HepG2 (cell line): ENCODE results near the gene CCNQ. TPM values are rescaled to one million over a fixed set of nuclear protein-coding genes. Genes with fewer than 3 reads are reported as not detected.
A peak's percentile ranks its signal among the peaks of the same experiment; 100 is the strongest.

ENCODE experiments used
- ARHGAP35 ChIP-seq: sonication (generic); formaldehyde crosslinking; IDR thresholded peaks from 2 replicates; pipeline ENCODE4 v1.9.0; 2022; ENCODE audit warnings: mild to moderate bottlenecking, inconsistent platforms, moderate library complexity, missing genetic modification reagents, borderline replicate concordance
- ATF7 ChIP-seq, 2 experiments: fragments of 450-650 bp in 1 of 2; sonication (generic) in 1 of 2; formaldehyde crosslinking in 1 of 2; IDR thresholded peaks; 2 replicates each; pipeline versions ENCODE4 v1.4.0 to v1.6.1; 2016 to 2020; ENCODE audit warnings: antibody characterized with exemption in 1 of 2, mild to moderate bottlenecking in 1 of 2, missing genetic modification reagents in 1 of 2
- GATAD1 ChIP-seq: IDR thresholded peaks from 2 replicates; pipeline ENCODE4 v1.6.1; 2016; ENCODE audit warnings: missing genetic modification reagents, missing compliant biosample characterization
- HHEX ChIP-seq: IDR thresholded peaks from 2 replicates; pipeline ENCODE4 v1.6.1; 2016; ENCODE audit warnings: control low read depth
- HIVEP1 ChIP-seq: sonication (generic); formaldehyde crosslinking; IDR thresholded peaks from 2 replicates; pipeline ENCODE4 v1.4.0; 2020; ENCODE audit warnings: mild to moderate bottlenecking, missing genetic modification reagents
- KDM4B ChIP-seq: sonication (generic); formaldehyde crosslinking; IDR thresholded peaks from 2 replicates; pipeline ENCODE4 v1.4.0; 2020; ENCODE audit warnings: missing genetic modification reagents
- LCORL ChIP-seq, 2 experiments: fragments of 450-650 bp in 1 of 2; sonication (generic) in 1 of 2; formaldehyde crosslinking in 1 of 2; IDR thresholded peaks; 2 replicates each; pipeline versions ENCODE4 v1.5.0 to v1.6.1; 2017 to 2020; ENCODE audit warnings: antibody characterized with exemption in 1 of 2, missing genetic modification reagents in 1 of 2
- PAX8 ChIP-seq: sonication (generic); formaldehyde crosslinking; IDR thresholded peaks from 2 replicates; pipeline ENCODE4 v1.8.0; 2022; ENCODE audit warnings: mild to moderate bottlenecking, missing genetic modification reagents, borderline replicate concordance
- RCOR2 ChIP-seq: IDR thresholded peaks from 2 replicates; pipeline ENCODE4 v1.6.1; 2016; ENCODE audit warnings: missing biosample characterization, missing genetic modification reagents
- SAP130 ChIP-seq: IDR thresholded peaks from 2 replicates; pipeline ENCODE4 v1.6.1; 2016; ENCODE audit warnings: low read depth
- TAF15 ChIP-seq: fragments of 200-400 bp; formaldehyde crosslinking; IDR thresholded peaks from one replicate; pipeline ENCODE4 v1.6.1; 2018; ENCODE audit warnings: mild to moderate bottlenecking, low read depth, low read length; ENCODE audit not compliant: poor library complexity, severe bottlenecking
- THYN1 ChIP-seq: sonication (generic); formaldehyde crosslinking; IDR thresholded peaks from 2 replicates; pipeline ENCODE4 v1.8.1; 2023; ENCODE audit warnings: low read depth, mild to moderate bottlenecking, moderate library complexity, missing genetic modification reagents, borderline replicate concordance
- TP53 ChIP-seq: sonication (generic); formaldehyde crosslinking; conservative IDR thresholded peaks from 2 replicates; pipeline ENCODE4 v1.4.0; 2020; ENCODE audit warnings: missing genetic modification reagents
- TSC22D2 ChIP-seq: sonication (generic); formaldehyde crosslinking; IDR thresholded peaks from 2 replicates; pipeline ENCODE4 v1.5.1; 2020; ENCODE audit warnings: missing genetic modification reagents, mild to moderate bottlenecking, borderline replicate concordance
- ZBTB38 ChIP-seq: sonication (generic); formaldehyde crosslinking; IDR thresholded peaks from 2 replicates; pipeline ENCODE4 v1.5.1; 2020; ENCODE audit warnings: mild to moderate bottlenecking, missing genetic modification reagents
- ZEB1 ChIP-seq: IDR thresholded peaks from 2 replicates; pipeline ENCODE4 v1.6.1; 2012; ENCODE audit warnings: mild to moderate bottlenecking, low read depth, inconsistent platforms; ENCODE audit not compliant: insufficient replicate concordance
- ZNF251 ChIP-seq: sonication (generic); formaldehyde crosslinking; IDR thresholded peaks from 2 replicates; pipeline ENCODE4 v1.9.0; 2021; ENCODE audit warnings: mild to moderate bottlenecking, missing genetic modification reagents
- ZNF331 ChIP-seq: sonication (generic); formaldehyde crosslinking; IDR thresholded peaks from 2 replicates; pipeline ENCODE4 v1.4.0; 2020; ENCODE audit warnings: missing genetic modification reagents
- ZNF333 ChIP-seq: sonication (generic); formaldehyde crosslinking; IDR thresholded peaks from 2 replicates; pipeline ENCODE4 v1.4.0; 2020; ENCODE audit warnings: mild to moderate bottlenecking, missing genetic modification reagents, borderline replicate concordance
- ZNF382 ChIP-seq: sonication (generic); formaldehyde crosslinking; IDR thresholded peaks from 2 replicates; pipeline ENCODE4 v1.5.0; 2020; ENCODE audit warnings: missing genetic modification reagents, mild to moderate bottlenecking, borderline replicate concordance
- ZNF383 ChIP-seq: sonication (generic); formaldehyde crosslinking; IDR thresholded peaks from 2 replicates; pipeline ENCODE4 v1.4.0; 2020; ENCODE audit warnings: missing genetic modification reagents, mild to moderate bottlenecking, borderline replicate concordance
- ZNF552 ChIP-seq: sonication (generic); formaldehyde crosslinking; IDR thresholded peaks from 2 replicates; pipeline ENCODE4 v1.9.0; 2022; ENCODE audit warnings: missing genetic modification reagents, mild to moderate bottlenecking, borderline replicate concordance
- ZNF839 ChIP-seq: sonication (generic); formaldehyde crosslinking; IDR thresholded peaks from 2 replicates; pipeline ENCODE4 v1.4.0; 2020; ENCODE audit warnings: missing genetic modification reagents, mild to moderate bottlenecking, borderline replicate concordance
- polyA plus RNA-seq, 8 experiments: library from polyadenylated mRNA; depleted of rRNA in 3 of 8; stranded (reverse) in 7 of 8; unstranded in 1 of 8; fragments of >200 nt; fragmentation: Illumina TruSeq in 4 of 8; extraction: Trizol in 4 of 8; gene quantifications; 2 replicates each; pipeline versions ENCODE4 v1.2.1 to v1.2.3, GENCODE V29; 2011 to 2016; ENCODE audit warnings: low read depth in 4 of 8, missing spikeins in 1 of 8, mixed read lengths in 1 of 8; ENCODE audit not compliant: insufficient read depth in 1 of 8
- total RNA-seq, 5 experiments: library from RNA; depleted of rRNA; stranded (reverse); fragments of >200 nt; fragmentation: Illumina TruSeq; extraction: Trizol; gene quantifications; 2 replicates each; pipeline ENCODE4 v1.2.3, GENCODE V29; 2016; ENCODE audit warnings: low read depth in 1 of 5
- TF ChIP-seq, protein P1 (sequence below): sonication (generic); formaldehyde crosslinking; IDR thresholded peaks from 2 replicates; pipeline ENCODE4 v1.4.0; 2020; ENCODE audit warnings: missing genetic modification reagents, borderline replicate concordance
- TF ChIP-seq, protein P2 (sequence below): sonication (generic); formaldehyde crosslinking; IDR thresholded peaks from 2 replicates; pipeline ENCODE4 v1.5.0; 2020; ENCODE audit warnings: missing genetic modification reagents

Gene CCNQ
- total and polyA plus RNA-seq, 2 of the 13 experiments (the other 11 are each of a cell fraction or from before 2014, with no cell fraction given) = 15.0 to 25.5 TPM

DNA sequence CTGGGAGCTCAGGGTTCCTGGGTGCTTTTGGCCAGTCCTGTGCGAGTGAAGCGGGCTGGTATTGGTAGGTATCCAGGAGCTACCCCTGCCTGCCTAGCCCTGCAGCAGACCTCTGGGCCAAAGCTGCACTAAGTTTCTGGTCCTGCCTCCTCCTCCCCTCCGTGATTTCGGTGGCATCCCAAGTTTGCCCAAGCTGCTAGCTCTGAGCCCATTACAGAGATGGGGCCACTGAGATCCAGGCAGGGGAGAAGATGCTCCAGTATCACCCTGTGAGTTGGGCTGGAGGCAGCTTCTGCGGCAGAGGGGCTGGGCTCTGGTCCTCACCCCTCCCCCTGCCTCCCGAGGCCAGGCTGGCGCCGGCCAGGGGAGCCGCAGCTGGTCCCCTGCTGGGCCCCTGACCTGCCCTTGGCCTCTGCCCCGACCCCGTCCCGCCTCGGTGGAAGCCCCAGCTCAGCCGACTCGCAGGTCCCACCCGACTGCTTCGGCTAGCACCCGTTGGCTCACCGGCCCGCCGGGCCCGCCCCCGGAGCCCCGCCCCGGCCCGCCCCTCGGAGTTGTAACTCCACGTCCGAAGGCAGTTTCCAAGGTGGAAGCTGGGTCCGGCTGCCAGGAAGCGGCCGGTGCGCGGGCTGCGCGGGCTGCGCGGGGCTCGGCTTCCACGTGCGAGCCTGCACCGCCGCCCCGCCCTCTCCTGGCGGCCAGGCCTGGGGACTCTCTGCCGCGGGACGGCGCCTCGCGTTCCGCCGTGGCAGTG lies 47.9 kb upstream of the CCNQ start, which contains the start of gene DUSP9 (continued):
- TF ChIP-seq ZNF382 (CRISPR knock-in tag) (no peak), TSC22D2 (CRISPR knock-in tag) (no peak), HHEX (CRISPR knock-in tag) (no peak), ZNF552 (CRISPR knock-in tag) (0 out of 2 replicates have a peak, but pooled peaks have one; percentile 19), LCORL (IDR thresholded peaks at IDR 0.05) (no peak), LCORL (CRISPR knock-in tag; IDR thresholded peaks at IDR 0.05) (no peak), ZBTB38 (peak; percentile 64; the same call in 1 of the 2 replicates), ARHGAP35 (CRISPR knock-in tag) (no peak), GATAD1 (CRISPR knock-in tag) (peak; percentile 49; the same call in 1 of the 2 replicates), PAX8 (CRISPR knock-in tag) (no peak), ZNF383 (no peak), SAP130 (peak; percentile 69), KDM4B (CRISPR knock-in tag) (0 out of 2 replicates have a peak, but pooled peaks have one; percentile 41), ZEB1 (no peak), THYN1 (no peak), ZNF251 (CRISPR knock-in tag) (no peak), ZNF839 (CRISPR knock-in tag) (no peak), TAF15 (no peak), RCOR2 (CRISPR knock-in tag) (no peak), ZNF333 (CRISPR knock-in tag) (no peak), HIVEP1 (peak; percentile 76; the same call in 1 of the 2 replicates), TP53 (CRISPR knock-in tag) (0 out of 2 replicates have a peak, but pooled peaks have one; percentile 43), ZNF331 (CRISPR knock-in tag) (peak; percentile 51; the same call in 1 of the 2 replicates), ATF7 (IDR thresholded peaks at IDR 0.05) (no peak), ATF7 (CRISPR knock-in tag; IDR thresholded peaks at IDR 0.05) (no peak)
- TF ChIP-seq, protein P1, sequence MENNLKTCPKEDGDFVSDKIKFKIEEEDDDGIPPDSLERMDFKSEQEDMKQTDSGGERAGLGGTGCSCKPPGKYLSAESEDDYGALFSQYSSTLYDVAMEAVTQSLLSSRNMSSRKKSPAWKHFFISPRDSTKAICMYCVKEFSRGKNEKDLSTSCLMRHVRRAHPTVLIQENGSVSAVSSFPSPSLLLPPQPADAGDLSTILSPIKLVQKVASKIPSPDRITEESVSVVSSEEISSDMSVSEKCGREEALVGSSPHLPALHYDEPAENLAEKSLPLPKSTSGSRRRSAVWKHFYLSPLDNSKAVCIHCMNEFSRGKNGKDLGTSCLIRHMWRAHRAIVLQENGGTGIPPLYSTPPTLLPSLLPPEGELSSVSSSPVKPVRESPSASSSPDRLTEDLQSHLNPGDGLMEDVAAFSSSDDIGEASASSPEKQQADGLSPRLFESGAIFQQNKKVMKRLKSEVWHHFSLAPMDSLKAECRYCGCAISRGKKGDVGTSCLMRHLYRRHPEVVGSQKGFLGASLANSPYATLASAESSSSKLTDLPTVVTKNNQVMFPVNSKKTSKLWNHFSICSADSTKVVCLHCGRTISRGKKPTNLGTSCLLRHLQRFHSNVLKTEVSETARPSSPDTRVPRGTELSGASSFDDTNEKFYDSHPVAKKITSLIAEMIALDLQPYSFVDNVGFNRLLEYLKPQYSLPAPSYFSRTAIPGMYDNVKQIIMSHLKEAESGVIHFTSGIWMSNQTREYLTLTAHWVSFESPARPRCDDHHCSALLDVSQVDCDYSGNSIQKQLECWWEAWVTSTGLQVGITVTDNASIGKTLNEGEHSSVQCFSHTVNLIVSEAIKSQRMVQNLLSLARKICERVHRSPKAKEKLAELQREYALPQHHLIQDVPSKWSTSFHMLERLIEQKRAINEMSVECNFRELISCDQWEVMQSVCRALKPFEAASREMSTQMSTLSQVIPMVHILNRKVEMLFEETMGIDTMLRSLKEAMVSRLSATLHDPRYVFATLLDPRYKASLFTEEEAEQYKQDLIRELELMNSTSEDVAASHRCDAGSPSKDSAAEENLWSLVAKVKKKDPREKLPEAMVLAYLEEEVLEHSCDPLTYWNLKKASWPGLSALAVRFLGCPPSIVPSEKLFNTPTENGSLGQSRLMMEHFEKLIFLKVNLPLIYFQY = peak; percentile 57; the same call in 1 of the 2 replicates
- TF ChIP-seq, protein P2, sequence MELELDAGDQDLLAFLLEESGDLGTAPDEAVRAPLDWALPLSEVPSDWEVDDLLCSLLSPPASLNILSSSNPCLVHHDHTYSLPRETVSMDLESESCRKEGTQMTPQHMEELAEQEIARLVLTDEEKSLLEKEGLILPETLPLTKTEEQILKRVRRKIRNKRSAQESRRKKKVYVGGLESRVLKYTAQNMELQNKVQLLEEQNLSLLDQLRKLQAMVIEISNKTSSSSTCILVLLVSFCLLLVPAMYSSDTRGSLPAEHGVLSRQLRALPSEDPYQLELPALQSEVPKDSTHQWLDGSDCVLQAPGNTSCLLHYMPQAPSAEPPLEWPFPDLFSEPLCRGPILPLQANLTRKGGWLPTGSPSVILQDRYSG (CRISPR knock-in tag) = no peak
